H1 (cell line): ENCODE results near the gene CXCL12. TPM values are rescaled to one million over a fixed set of nuclear protein-coding genes. Genes with fewer than 3 reads are reported as not detected.

Experiments used
- CHD7 ChIP-seq: fragments of 300-600 bp; sonication (generic); IDR thresholded peaks from 2 replicates; pipeline ENCODE4 v1.7.1; 2012; ENCODE audit warnings: low read length, moderate library complexity, mild to moderate bottlenecking, inconsistent platforms; ENCODE audit not compliant: insufficient replicate concordance
- polyA plus RNA-seq, 7 experiments: library from polyadenylated mRNA; depleted of rRNA in 3 of 7; stranded (reverse) in 5 of 7; unstranded in 2 of 7; fragments of >200 nt in 5 of 7; fragments of 200-250 nt in 2 of 7; gene quantifications; 1 replicate in 5 of 7; 2 replicates in 1 of 7; 4 replicates in 1 of 7; pipeline versions ENCODE4 v1.2.1 to v1.2.3, GENCODE V29; 2011 to 2013; ENCODE audit warnings: missing spikeins in 2 of 7, mixed read lengths in 2 of 7
- total RNA-seq: library from RNA; stranded (reverse); fragmentation: NEBNext Ultra II Directional; extraction: Animal tissue kit (Norgen Biotek cat#: 25700); gene quantifications from 2 replicates; pipeline ENCODE4 v1.2.1, GENCODE V29; 2021

The CXCL12 gene
- total and polyA plus RNA-seq, 2 of the 8 experiments (the other 6 are each of a cell fraction or from before 2014, with no cell fraction given) = 51.4 to 53.8 TPM

- no peak for TF ChIP-seq CHD7
These were observed 2.6 kb downstream of the CXCL12 start (continued) for GRCh38 chr10:44382131-44382858.
